GM21447 (cell line): ENCODE data around the gene SCN4B.

Source experiments
- ATAC-seq: cut with Tn5 transposase; IDR thresholded peaks from one replicate; pipeline ENCODE4 v1.9.1; 2021; ENCODE audit not compliant: unreplicated experiment

SCN4B gene

GRCh38 chr11:118132385-118133151 is 20.1 kb downstream of the SCN4B start:
- ATAC-seq: no peak

GRCh38 chr11:118129471-118130172 is 23.0 kb downstream of the SCN4B start:
- no peak for ATAC-seq

GRCh38 chr11:118128721-118129470 is 23.7 kb downstream of the SCN4B start:
- ATAC-seq: no peak

- ATAC-seq: no peak
Observed at GRCh38 chr11:118128310-118128709, 24.3 kb downstream of the SCN4B start.

- ATAC-seq: no peak
Observed at GRCh38 chr11:118126082-118126838, 26.4 kb downstream of the SCN4B start.

GRCh38 chr11:118124929-118125535 is 27.6 kb downstream of the SCN4B start:
- no peak for ATAC-seq

GRCh38 chr11:118120793-118121192 is 31.8 kb downstream of the SCN4B start:
- ATAC-seq: no peak

- ATAC-seq: peak; percentile 59
Observed at GRCh38 chr11:118117790-118118601, 34.6 kb downstream of the SCN4B start.

- ATAC-seq: no peak
Observed at GRCh38 chr11:118115048-118115447, 37.6 kb downstream of the SCN4B start.

- ATAC-seq: no peak
Observed at GRCh38 chr11:118114266-118114665, 38.4 kb downstream of the SCN4B start.

- no peak for ATAC-seq
Observed at GRCh38 chr11:118112711-118113430, 39.8 kb downstream of the SCN4B start.

- no peak for ATAC-seq
Observed at GRCh38 chr11:118111744-118112035, 40.9 kb downstream of the SCN4B start.

- ATAC-seq: no peak
Observed at GRCh38 chr11:118111019-118111743, 41.4 kb downstream of the SCN4B start.

- ATAC-seq: no peak
Observed at GRCh38 chr11:118109231-118109630, 43.4 kb downstream of the SCN4B start.

GRCh38 chr11:118108513-118108912 is 44.1 kb downstream of the SCN4B start:
- no peak for ATAC-seq

- ATAC-seq: no peak
Observed at GRCh38 chr11:118106789-118107335, 45.8 kb downstream of the SCN4B start.

GRCh38 chr11:118105657-118106305 is 46.8 kb downstream of the SCN4B start:
- ATAC-seq: no peak

- no peak for ATAC-seq
Observed at GRCh38 chr11:118104491-118104890, 48.1 kb downstream of the SCN4B start.
